KG1 (cell line): Measurements from ENCODE around the gene ZBTB38.
A peak's percentile ranks its signal among the peaks of the same experiment; 100 is the strongest.

Experiments used
- DNase-seq: peaks from one replicate; lab custom pipeline; 2025; lab: John Stamatoyannopoulos, UW

The ZBTB38 gene

GRCh38 chr3:141368925-141369794 lies 856 bp downstream of the ZBTB38 start:
- no peak for DNase-seq

- peak; percentile 11 for DNase-seq
Measured at GRCh38 chr3:141370065-141370533, 1.8 kb downstream of the ZBTB38 start.

- no peak for DNase-seq
Measured at GRCh38 chr3:141371882-141372281, 3.6 kb downstream of the ZBTB38 start.

GRCh38 chr3:141372656-141373055 lies 4.4 kb downstream of the ZBTB38 start:
- no peak for DNase-seq

- DNase-seq = no peak
Measured at GRCh38 chr3:141373232-141373631, 4.9 kb downstream of the ZBTB38 start.

GRCh38 chr3:141373768-141374526 lies 5.6 kb downstream of the ZBTB38 start:
- DNase-seq = no peak

- DNase-seq = no peak
Measured at GRCh38 chr3:141375381-141376301, 7.3 kb downstream of the ZBTB38 start.

GRCh38 chr3:141377377-141377776 lies 9.1 kb downstream of the ZBTB38 start:
- no peak for DNase-seq

- no peak for DNase-seq
Measured at GRCh38 chr3:141378556-141378955, 10.3 kb downstream of the ZBTB38 start.

GRCh38 chr3:141379250-141379966 lies 11.1 kb downstream of the ZBTB38 start:
- DNase-seq = no peak

- DNase-seq = no peak
Measured at GRCh38 chr3:141380279-141380678, 12.0 kb downstream of the ZBTB38 start.

GRCh38 chr3:141380987-141381386 lies 12.7 kb downstream of the ZBTB38 start:
- no peak for DNase-seq

GRCh38 chr3:141382571-141382970 lies 14.3 kb downstream of the ZBTB38 start:
- no peak for DNase-seq

GRCh38 chr3:141383555-141384129 lies 15.3 kb downstream of the ZBTB38 start:
- no peak for DNase-seq

GRCh38 chr3:141384157-141384556 lies 15.9 kb downstream of the ZBTB38 start:
- no peak for DNase-seq

- no peak for DNase-seq
Measured at GRCh38 chr3:141384575-141384974, 16.3 kb downstream of the ZBTB38 start.

- no peak for DNase-seq
Measured at GRCh38 chr3:141385406-141386125, 17.3 kb downstream of the ZBTB38 start.

GRCh38 chr3:141386126-141386488 lies 17.8 kb downstream of the ZBTB38 start:
- DNase-seq = no peak

GRCh38 chr3:141386611-141387111 lies 18.4 kb downstream of the ZBTB38 start:
- DNase-seq = no peak

- DNase-seq = no peak
Measured at GRCh38 chr3:141387516-141387915, 19.2 kb downstream of the ZBTB38 start.
